Chondrocyte (in vitro differentiated cells): ENCODE measurements around the gene HPSE2. TPM values are rescaled to one million over a fixed set of nuclear protein-coding genes. Genes with fewer than 3 reads are reported as not detected.

Experiments used
- DNase-seq: peaks from one replicate; pipeline ENCODE4 v3.0.0; 2021; ENCODE audit warnings: mixed read lengths, low spot score
- H3K27ac Mint-ChIP-seq: one replicate; pipeline ENCODE4 v1.8.0; 2021; ENCODE audit warnings: mild to moderate bottlenecking, moderate library complexity, mixed read lengths; ENCODE audit not compliant: unreplicated experiment
- H3K27me3 Mint-ChIP-seq: 2 replicates; pipeline ENCODE4 v1.8.0; 2021; ENCODE audit warnings: low read depth, mixed read lengths
- H3K36me3 Mint-ChIP-seq: 2 replicates; pipeline ENCODE4 v1.8.0; 2021; ENCODE audit warnings: low read depth, mixed read lengths
- H3K4me1 Mint-ChIP-seq: 2 replicates; pipeline ENCODE4 v1.8.0; 2021; ENCODE audit warnings: low read depth, mild to moderate bottlenecking, mixed read lengths
- H3K4me3 Mint-ChIP-seq: one replicate; pipeline ENCODE4 v1.8.0; 2021; ENCODE audit warnings: mild to moderate bottlenecking, moderate library complexity, mixed read lengths; ENCODE audit not compliant: unreplicated experiment
- H3K9me3 Mint-ChIP-seq: 2 replicates; pipeline ENCODE4 v1.8.0; 2021; ENCODE audit warnings: low read depth, mixed read lengths
- CTCF ChIP-seq: fragments of 200-600 bp; sonication (generic); IDR thresholded peaks from 2 replicates; pipeline ENCODE4 v1.5.0; 2021; ENCODE audit warnings: antibody characterized with exemption, mild to moderate bottlenecking, moderate library complexity
- total RNA-seq: library from RNA; stranded (reverse); gene quantifications from 3 replicates; pipeline ENCODE4 v1.2.1, GENCODE V29; 2021

HPSE2 gene
- total RNA-seq, 1 donor from 2014 or later, result not detected

GRCh38 chr10:98800263-98800662 lies 435.4 kb downstream of the HPSE2 start:
- TF ChIP-seq CTCF, result no peak

GRCh38 chr10:98795467-98795866 lies 440.2 kb downstream of the HPSE2 start:
- H3K4me3 Mint-ChIP-seq, result no peak overlapping the region
- H3K27ac Mint-ChIP-seq, result no peak overlapping the region
- peaks cover 3% of the 10 kb centered on the region for H3K27me3 Mint-ChIP-seq
- no peaks in the 10 kb centered on the region for H3K4me1 Mint-ChIP-seq
- H3K36me3 Mint-ChIP-seq, result no peaks in the 10 kb centered on the region
- no peak for DNase-seq
- TF ChIP-seq CTCF, result no peak
- H3K9me3 Mint-ChIP-seq, result peaks cover 12% of the 10 kb centered on the region

More at GRCh38 chr10:98800263-98800662, 435.4 kb downstream of the HPSE2 start:
- Mint-ChIP-seq H3K27me3 (no peaks in the 10 kb centered on the region), H3K4me1 (no peaks in the 10 kb centered on the region), H3K9me3 (peaks cover 20% of the 10 kb centered on the region), H3K4me3 (no peak overlapping the region), H3K36me3 (no peaks in the 10 kb centered on the region), H3K27ac (no peak overlapping the region)
- DNase-seq, result no peak

- Mint-ChIP-seq H3K27me3 (peaks cover 7% of the 10 kb centered on the region), H3K4me3 (no peak overlapping the region), H3K4me1 (no peaks in the 10 kb centered on the region), H3K9me3 (no peaks in the 10 kb centered on the region), H3K36me3 (no peaks in the 10 kb centered on the region), H3K27ac (no peak overlapping the region)
- TF ChIP-seq CTCF, result peak; percentile 65
- no peak for DNase-seq
These were observed 444.8 kb downstream of the HPSE2 start for GRCh38 chr10:98790817-98791216.

GRCh38 chr10:98778277-98778759 lies 457.3 kb downstream of the HPSE2 start:
- no peak for TF ChIP-seq CTCF
- H3K9me3 Mint-ChIP-seq, result no peaks in the 10 kb centered on the region
- peaks cover 4% of the 10 kb centered on the region for H3K27me3 Mint-ChIP-seq
- no peak for DNase-seq
- no peaks in the 10 kb centered on the region for H3K4me1 Mint-ChIP-seq
- H3K4me3 Mint-ChIP-seq, result no peak overlapping the region
- H3K36me3 Mint-ChIP-seq, result no peaks in the 10 kb centered on the region
- H3K27ac Mint-ChIP-seq, result no peak overlapping the region

GRCh38 chr10:98758463-98758862 lies 477.2 kb downstream of the HPSE2 start:
- no peak for DNase-seq
- TF ChIP-seq CTCF, result no peak
- Mint-ChIP-seq H3K27me3 (peaks cover 6% of the 10 kb centered on the region), H3K27ac (no peak overlapping the region), H3K4me1 (no peaks in the 10 kb centered on the region), H3K4me3 (no peak overlapping the region), H3K9me3 (peaks cover 5% of the 10 kb centered on the region), H3K36me3 (no peaks in the 10 kb centered on the region)
